ENCODE results near the gene SLC25A51. TPM values are rescaled to one million over a fixed set of nuclear protein-coding genes. Genes with fewer than 3 reads are reported as not detected.

The SLC25A51 gene
- total RNA-seq, 1 donor from 2014 or later: 32.5 TPM

GRCh38 chr9:37876376-37876775 lies 27.6 kb downstream of the SLC25A51 start:
- H3K27ac Mint-ChIP-seq (ENCODE audit: unreplicated experiment): no peak overlapping the region
- H3K36me3 Mint-ChIP-seq (ENCODE audit: low read depth): peaks cover 27% of the 10 kb centered on the region
- DNase-seq (ENCODE audit: low read depth, low spot score): no peak
- H3K9me3 Mint-ChIP-seq: peaks cover 3% of the 10 kb centered on the region
- H3K4me1 Mint-ChIP-seq: no peaks in the 10 kb centered on the region
- no peak overlapping the region for H3K4me3 Mint-ChIP-seq
- H3K27me3 Mint-ChIP-seq (ENCODE audit: low read depth): no peaks in the 10 kb centered on the region
- TF ChIP-seq CTCF (conservative IDR thresholded peaks at IDR 0.05): no peak

- peaks cover 3% of the 10 kb centered on the region for H3K9me3 Mint-ChIP-seq
These were observed 30.0 kb downstream of the SLC25A51 start for GRCh38 chr9:37873955-37874354.

GRCh38 chr9:37870799-37871176 lies 33.1 kb downstream of the SLC25A51 start:
- Mint-ChIP-seq H3K9me3 (no peaks in the 10 kb centered on the region), H3K27ac (ENCODE audit: unreplicated experiment) (no peak overlapping the region), H3K27me3 (ENCODE audit: low read depth) (no peaks in the 10 kb centered on the region), H3K4me1 (no peaks in the 10 kb centered on the region), H3K36me3 (ENCODE audit: low read depth) (peaks cover 8% of the 10 kb centered on the region), H3K4me3 (no peak overlapping the region)
- TF ChIP-seq CTCF (conservative IDR thresholded peaks at IDR 0.05): no peak
- DNase-seq (ENCODE audit: low read depth, low spot score): no peak

More at GRCh38 chr9:37873955-37874354, 30.0 kb downstream of the SLC25A51 start:
- DNase-seq (ENCODE audit: low read depth, low spot score): no peak
- no peaks in the 10 kb centered on the region for H3K4me1 Mint-ChIP-seq
- H3K4me3 Mint-ChIP-seq: no peak overlapping the region
- H3K27ac Mint-ChIP-seq (ENCODE audit: unreplicated experiment): no peak overlapping the region
- H3K27me3 Mint-ChIP-seq (ENCODE audit: low read depth): no peaks in the 10 kb centered on the region
- no peak for TF ChIP-seq CTCF (conservative IDR thresholded peaks at IDR 0.05)
- peaks cover 19% of the 10 kb centered on the region for H3K36me3 Mint-ChIP-seq (ENCODE audit: low read depth)

GRCh38 chr9:37870081-37870798 lies 33.7 kb downstream of the SLC25A51 start:
- no peaks in the 10 kb centered on the region for H3K9me3 Mint-ChIP-seq
- no peaks in the 10 kb centered on the region for H3K27me3 Mint-ChIP-seq (ENCODE audit: low read depth)
- DNase-seq (ENCODE audit: low read depth, low spot score): no peak
- H3K27ac Mint-ChIP-seq (ENCODE audit: unreplicated experiment): no peak overlapping the region
- peaks cover 3% of the 10 kb centered on the region for H3K36me3 Mint-ChIP-seq (ENCODE audit: low read depth)
- no peak for TF ChIP-seq CTCF (conservative IDR thresholded peaks at IDR 0.05)
- no peaks in the 10 kb centered on the region for H3K4me1 Mint-ChIP-seq
- no peak overlapping the region for H3K4me3 Mint-ChIP-seq

GRCh38 chr9:37862530-37862929 lies 41.4 kb downstream of the SLC25A51 start:
- H3K36me3 Mint-ChIP-seq (ENCODE audit: low read depth): peaks cover 3% of the 10 kb centered on the region
- no peaks in the 10 kb centered on the region for H3K9me3 Mint-ChIP-seq
- H3K4me3 Mint-ChIP-seq: no peak overlapping the region
- no peak for DNase-seq (ENCODE audit: low read depth, low spot score)
- H3K27ac Mint-ChIP-seq (ENCODE audit: unreplicated experiment): no peak overlapping the region
- H3K4me1 Mint-ChIP-seq: no peaks in the 10 kb centered on the region
- H3K27me3 Mint-ChIP-seq (ENCODE audit: low read depth): no peaks in the 10 kb centered on the region
- no peak for TF ChIP-seq CTCF (conservative IDR thresholded peaks at IDR 0.05)

Measured in neural crest cell (in vitro differentiated cells).